Neural cell (in vitro differentiated cells): ENCODE measurements around the gene NCKAP5.

Source experiments
- CTCF ChIP-seq: fragments of 450-650 bp; IDR thresholded peaks from 2 replicates; pipeline ENCODE4 v1.5.1; 2014; ENCODE audit warnings: antibody characterized with exemption, mild to moderate bottlenecking, moderate library complexity; ENCODE audit not compliant: poor library complexity, severe bottlenecking
- EP300 ChIP-seq: fragments of 450-650 bp; conservative IDR thresholded peaks from 2 replicates; pipeline ENCODE4 v1.6.1; 2014; ENCODE audit warnings: antibody characterized with exemption, mild to moderate bottlenecking, moderate library complexity; ENCODE audit not compliant: poor library complexity, severe bottlenecking
- EZH2 ChIP-seq: fragments of 200-600, 300-800 bp; shearing (Covaris generic), sonication (generic); IDR thresholded peaks from 2 replicates; pipeline ENCODE4 v1.6.1; 2014; ENCODE audit warnings: antibody characterized with exemption, low read length, borderline replicate concordance, mild to moderate bottlenecking; ENCODE audit not compliant: insufficient read depth, poor library complexity, severe bottlenecking
- MXI1 ChIP-seq: fragments of 450-650 bp; conservative IDR thresholded peaks from 2 replicates; pipeline ENCODE4 v1.6.1; 2014; ENCODE audit warnings: antibody characterized with exemption, mild to moderate bottlenecking; ENCODE audit not compliant: poor library complexity, severe bottlenecking
- POLR2AphosphoS5 ChIP-seq: IDR thresholded peaks from 2 replicates; pipeline ENCODE4 v1.6.1; 2012
- RAD21 ChIP-seq: fragments of 450-650 bp; conservative IDR thresholded peaks from 2 replicates; pipeline ENCODE4 v1.6.1; 2014; ENCODE audit warnings: antibody characterized with exemption, mild to moderate bottlenecking, moderate library complexity
- SMC3 ChIP-seq: fragments of 450-650 bp; conservative IDR thresholded peaks from 2 replicates; pipeline ENCODE4 v1.6.1; 2014; ENCODE audit warnings: antibody characterized with exemption, mild to moderate bottlenecking, moderate library complexity; ENCODE audit not compliant: poor library complexity
- TAF1 ChIP-seq: IDR thresholded peaks from 2 replicates; pipeline ENCODE4 v1.6.1; 2012; ENCODE audit warnings: low read depth
- TF ChIP-seq, protein P1 (sequence below): IDR thresholded peaks from 2 replicates; pipeline ENCODE4 v1.6.1; 2012; ENCODE audit warnings: borderline replicate concordance

- no peak for TF ChIP-seq CTCF
- TF ChIP-seq RAD21: no peak
- TF ChIP-seq POLR2AphosphoS5: no peak
- no peak for TF ChIP-seq EZH2
- TF ChIP-seq SMC3: no peak
- TF ChIP-seq, protein P1, sequence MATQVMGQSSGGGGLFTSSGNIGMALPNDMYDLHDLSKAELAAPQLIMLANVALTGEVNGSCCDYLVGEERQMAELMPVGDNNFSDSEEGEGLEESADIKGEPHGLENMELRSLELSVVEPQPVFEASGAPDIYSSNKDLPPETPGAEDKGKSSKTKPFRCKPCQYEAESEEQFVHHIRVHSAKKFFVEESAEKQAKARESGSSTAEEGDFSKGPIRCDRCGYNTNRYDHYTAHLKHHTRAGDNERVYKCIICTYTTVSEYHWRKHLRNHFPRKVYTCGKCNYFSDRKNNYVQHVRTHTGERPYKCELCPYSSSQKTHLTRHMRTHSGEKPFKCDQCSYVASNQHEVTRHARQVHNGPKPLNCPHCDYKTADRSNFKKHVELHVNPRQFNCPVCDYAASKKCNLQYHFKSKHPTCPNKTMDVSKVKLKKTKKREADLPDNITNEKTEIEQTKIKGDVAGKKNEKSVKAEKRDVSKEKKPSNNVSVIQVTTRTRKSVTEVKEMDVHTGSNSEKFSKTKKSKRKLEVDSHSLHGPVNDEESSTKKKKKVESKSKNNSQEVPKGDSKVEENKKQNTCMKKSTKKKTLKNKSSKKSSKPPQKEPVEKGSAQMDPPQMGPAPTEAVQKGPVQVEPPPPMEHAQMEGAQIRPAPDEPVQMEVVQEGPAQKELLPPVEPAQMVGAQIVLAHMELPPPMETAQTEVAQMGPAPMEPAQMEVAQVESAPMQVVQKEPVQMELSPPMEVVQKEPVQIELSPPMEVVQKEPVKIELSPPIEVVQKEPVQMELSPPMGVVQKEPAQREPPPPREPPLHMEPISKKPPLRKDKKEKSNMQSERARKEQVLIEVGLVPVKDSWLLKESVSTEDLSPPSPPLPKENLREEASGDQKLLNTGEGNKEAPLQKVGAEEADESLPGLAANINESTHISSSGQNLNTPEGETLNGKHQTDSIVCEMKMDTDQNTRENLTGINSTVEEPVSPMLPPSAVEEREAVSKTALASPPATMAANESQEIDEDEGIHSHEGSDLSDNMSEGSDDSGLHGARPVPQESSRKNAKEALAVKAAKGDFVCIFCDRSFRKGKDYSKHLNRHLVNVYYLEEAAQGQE: no peak
- no peak for TF ChIP-seq MXI1
- TF ChIP-seq TAF1: no peak
- no peak for TF ChIP-seq EP300
These were observed 276.0 kb downstream of the NCKAP5 start for GRCh38 chr2:133292259-133292658.
